ENCODE measurements around the gene CES4A. TPM values are rescaled to one million over a fixed set of nuclear protein-coding genes. Genes with fewer than 3 reads are reported as not detected.

The CES4A gene
- total and polyA plus RNA-seq, 9 of the 15 experiments (the other 6 are each of a cell fraction or from before 2014, with no cell fraction given) = 0.09 to 0.13 (median 0.11) TPM; not detected in 6

- TF ChIP-seq ZNF766 (CRISPR knock-in tag; conservative IDR thresholded peaks at IDR 0.05) (0 out of 2 replicates have a peak, but pooled peaks have one; percentile 6), NR1H2 (CRISPR knock-in tag; IDR thresholded peaks at IDR 0.05) (peak; percentile 83; the same call in 1 of the 2 replicates), ZNF175 (CRISPR knock-in tag; IDR thresholded peaks at IDR 0.05; ENCODE audit: low read depth) (0 out of 2 replicates have a peak, but pooled peaks have one; percentile 57), POLR2B (IDR thresholded peaks at IDR 0.05; ENCODE audit: low read depth, partially characterized antibody) (no peak), ATF7 (IDR thresholded peaks at IDR 0.05) (0 out of 2 replicates have a peak, but pooled peaks have one; percentile 35), ZNF398 (CRISPR knock-in tag; IDR thresholded peaks at IDR 0.05) (no peak), ZNF146 (CRISPR knock-in tag; IDR thresholded peaks at IDR 0.05; ENCODE audit: unreplicated experiment) (no peak), TAF15 (IDR thresholded peaks at IDR 0.05; ENCODE audit: low read depth, low read length) (no peak), CUX1 (CRISPR knock-in tag; IDR thresholded peaks at IDR 0.05) (0 out of 2 replicates have a peak, but pooled peaks have one; percentile 22), ASH1L (IDR thresholded peaks at IDR 0.05; ENCODE audit: borderline replicate concordance, low read depth, partially characterized antibody) (no peak), ZNF311 (CRISPR knock-in tag; IDR thresholded peaks at IDR 0.05) (no peak), TSC22D4 (tag; IDR thresholded peaks at IDR 0.05) (no peak), FUS (optimal IDR thresholded peaks at IDR 0.05; ENCODE audit: low read depth, low read length) (peak; percentile 81), SMARCE1 (IDR thresholded peaks at IDR 0.05) (no peak), POLR3G (IDR thresholded peaks at IDR 0.05; ENCODE audit: extremely low read depth, insufficient read length, insufficient replicate concordance) (no peak), FOXA3 (CRISPR knock-in tag; conservative IDR thresholded peaks at IDR 0.05 in 1 of 2, IDR thresholded peaks at IDR 0.05 in 1 of 2) (no peak), RBBP5 (IDR thresholded peaks at IDR 0.05; ENCODE audit: borderline replicate concordance, insufficient read depth, low read length, poor library complexity, severe bottlenecking) (peak; percentile 90), FOXJ3 (CRISPR knock-in tag; IDR thresholded peaks at IDR 0.05) (no peak), HNRNPUL1 (IDR thresholded peaks at IDR 0.05; ENCODE audit: low read length) (no peak), ARID1B (IDR thresholded peaks at IDR 0.05) (no peak), RBM14 (IDR thresholded peaks at IDR 0.05; ENCODE audit: borderline replicate concordance, insufficient read depth, low read depth, low read length) (0 out of 2 replicates have a peak, but pooled peaks have one; percentile 77)
Observed at GRCh38 chr16:67029254-67030096, 41.1 kb downstream of the CES4A start (continued).

Data from K562 (cell line).